GM04504 (cell line): ENCODE data around the gene TEN1.
"Not testable (repeated sequence)": the region's sequence is repeated elsewhere in the genome, so short reads cannot be mapped to it uniquely, and the experiment has no call there.

Experiments
- DNase-seq: peaks from one replicate; pipeline ENCODE4 v3.0.0-alpha.2; 2012; ENCODE audit warnings: low read depth

TEN1 gene

DNA sequence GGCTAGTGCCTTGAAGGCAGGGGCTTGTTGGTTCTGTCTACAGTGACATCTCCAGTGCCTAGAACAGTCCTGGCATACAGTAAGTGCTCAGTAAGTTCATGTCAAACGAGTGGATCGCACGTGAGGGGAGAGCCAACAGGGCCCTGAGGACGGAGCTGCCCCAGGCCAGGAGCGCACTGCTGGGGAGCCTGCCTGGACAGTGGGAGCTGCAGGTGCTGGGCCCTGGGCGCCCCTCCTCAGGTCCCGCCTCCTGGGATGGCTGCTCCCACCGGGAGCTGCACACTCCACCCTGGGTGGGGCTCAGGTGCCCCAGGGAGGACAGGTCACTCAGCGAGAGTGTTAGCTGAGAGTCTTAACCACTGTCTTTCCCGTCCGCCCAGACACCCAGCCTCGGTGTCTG, 46.3 kb downstream of the TEN1 start:
- DNase-seq: no peak

GRCh38 chr17:76026714-76027158, 47.7 kb downstream of the TEN1 start:
- no peak for DNase-seq

- DNase-seq: no peak
Measured at GRCh38 chr17:76027159-76027839, 48.3 kb downstream of the TEN1 start, which contains the start of gene EVPL. TSS of gene EVPL (minus strand) at chr17:76027306. CDS start at chr17:76027198, 108 bp downstream.

GRCh38 chr17:76032073-76032779, 53.2 kb downstream of the TEN1 start:
- no peak for DNase-seq

GRCh38 chr17:76032780-76033108, 53.7 kb downstream of the TEN1 start:
- DNase-seq: no peak

- DNase-seq: no peak
Measured at GRCh38 chr17:76033139-76033538, 54.1 kb downstream of the TEN1 start.

DNA sequence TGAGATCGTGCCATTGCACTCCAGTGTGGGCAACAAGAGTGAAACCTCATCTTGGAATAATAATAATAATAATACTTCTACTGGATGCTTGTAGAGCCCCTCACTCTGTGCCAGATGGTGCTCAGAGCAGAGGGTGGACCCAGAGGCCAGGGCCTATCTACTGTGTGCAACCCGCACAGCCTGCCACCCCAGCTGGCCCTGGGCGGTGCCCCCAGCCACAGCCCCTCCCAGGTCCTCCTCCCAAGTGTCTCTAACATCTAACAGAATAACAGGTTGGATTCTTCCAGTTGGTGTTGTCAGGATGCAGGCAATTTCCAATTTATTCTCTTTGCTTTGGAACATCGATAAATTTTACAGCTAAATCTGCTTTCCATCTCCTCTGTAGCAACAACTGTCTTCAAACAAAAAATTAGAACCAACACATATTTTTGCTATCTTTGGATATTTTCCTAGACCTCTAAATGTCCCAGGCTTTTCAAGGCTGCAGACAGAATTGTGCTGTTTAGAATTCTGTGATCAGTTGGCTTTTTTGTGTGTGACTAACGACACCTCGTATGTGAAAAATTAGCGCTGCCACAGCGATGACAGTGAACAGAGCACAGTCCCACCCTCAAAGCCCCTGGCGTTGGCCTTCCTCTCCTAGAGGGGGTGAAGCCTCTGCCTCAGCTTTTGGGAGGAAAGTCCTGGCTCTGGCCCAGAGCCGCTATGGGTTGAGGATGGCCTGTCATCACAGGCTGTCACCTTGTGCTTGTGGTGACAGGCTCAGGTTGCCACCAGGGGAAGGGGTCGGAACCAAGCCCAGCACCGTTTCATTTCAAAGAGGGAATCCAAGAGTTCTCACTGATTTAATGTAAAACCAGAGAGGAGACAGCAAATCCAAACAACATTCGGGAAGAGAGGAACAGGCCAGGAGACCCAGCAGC, 55.6 kb downstream of the TEN1 start:
- no peak for DNase-seq

DNA sequence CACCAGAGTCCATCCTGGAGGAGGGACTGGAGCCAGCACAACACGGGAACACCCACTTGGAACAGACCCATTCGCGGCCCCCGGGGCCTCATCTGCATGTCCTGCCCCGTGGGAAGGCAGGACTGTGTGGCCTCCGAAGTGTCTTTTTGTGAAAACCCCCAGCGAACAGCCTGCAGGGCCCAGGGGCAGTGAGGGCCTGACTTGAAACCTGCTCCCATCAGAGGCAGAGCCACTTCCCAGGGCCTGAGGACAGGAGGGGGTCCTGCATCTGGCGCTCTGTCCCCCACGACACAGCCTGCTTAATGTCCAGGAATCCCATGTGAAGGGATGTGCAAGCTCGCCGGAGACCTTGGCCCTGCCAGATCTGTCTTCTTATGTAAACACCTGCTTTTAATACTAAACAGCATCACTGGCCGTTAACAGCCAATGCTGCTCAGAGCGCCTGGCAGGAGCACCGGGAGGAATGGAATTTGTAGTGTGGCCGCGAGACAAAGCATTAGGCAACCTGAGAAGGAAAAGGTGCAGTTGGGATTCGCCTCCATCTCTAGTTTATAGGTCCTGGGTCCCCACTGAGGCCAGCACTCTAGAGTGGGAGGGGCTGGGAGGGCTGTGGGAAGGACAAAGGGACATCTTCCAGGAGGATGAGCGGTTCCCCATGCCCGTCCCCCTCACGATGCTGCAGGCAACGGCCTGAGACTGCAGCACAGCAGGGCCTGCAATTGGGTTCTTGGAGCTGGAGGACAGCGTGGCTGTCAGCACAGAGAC, 57.6 kb downstream of the TEN1 start:
- no peak for DNase-seq

- no peak for DNase-seq
Measured at GRCh38 chr17:76038050-76038449, 59.0 kb downstream of the TEN1 start.

DNA sequence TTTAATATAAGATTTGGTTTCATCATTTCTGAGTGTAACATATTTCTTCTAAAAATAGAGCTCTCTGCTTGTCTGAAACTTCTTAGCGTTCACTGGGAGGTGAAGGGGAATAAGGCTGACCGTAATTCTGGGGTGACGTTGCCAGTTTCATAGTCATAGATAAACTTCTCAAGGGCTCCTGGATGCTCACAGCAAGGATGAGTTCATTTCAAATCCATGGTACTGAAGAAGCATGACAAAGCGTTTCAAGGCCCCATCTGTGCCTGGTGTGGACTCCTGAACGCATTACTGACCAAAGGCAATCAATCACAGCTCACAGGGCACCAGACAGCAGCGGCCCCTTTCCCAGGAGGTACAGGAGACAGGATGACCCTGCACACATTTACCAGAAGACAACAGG, 60.1 kb downstream of the TEN1 start:
- DNase-seq: no peak

DNA sequence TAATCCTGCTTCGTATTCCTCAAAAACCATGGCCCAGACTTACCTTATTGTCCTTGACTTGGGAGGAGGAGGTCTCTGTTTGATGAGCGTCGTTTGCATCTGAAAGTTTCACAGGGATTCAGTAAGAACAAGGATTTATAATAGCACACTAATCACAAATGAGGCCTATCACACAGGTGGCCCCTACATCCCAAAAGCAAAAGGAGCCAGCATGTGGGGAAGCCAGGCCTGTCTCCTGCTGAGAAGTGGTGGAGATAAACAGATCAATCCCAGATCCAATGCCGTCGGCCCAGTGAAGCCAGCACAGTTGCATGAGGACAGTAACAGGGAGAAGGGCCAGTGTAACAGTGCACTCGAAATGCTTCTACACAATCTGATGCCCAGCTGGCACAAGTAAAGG, 61.3 kb downstream of the TEN1 start:
- DNase-seq: no peak

GRCh38 chr17:76042868-76043267, 63.8 kb downstream of the TEN1 start:
- DNase-seq: not testable (repeated sequence)

- DNase-seq: not testable (repeated sequence)
Measured at GRCh38 chr17:76044475-76045007, 65.5 kb downstream of the TEN1 start.

- no peak for DNase-seq
Measured at GRCh38 chr17:76046064-76046463, 67.0 kb downstream of the TEN1 start.

DNA sequence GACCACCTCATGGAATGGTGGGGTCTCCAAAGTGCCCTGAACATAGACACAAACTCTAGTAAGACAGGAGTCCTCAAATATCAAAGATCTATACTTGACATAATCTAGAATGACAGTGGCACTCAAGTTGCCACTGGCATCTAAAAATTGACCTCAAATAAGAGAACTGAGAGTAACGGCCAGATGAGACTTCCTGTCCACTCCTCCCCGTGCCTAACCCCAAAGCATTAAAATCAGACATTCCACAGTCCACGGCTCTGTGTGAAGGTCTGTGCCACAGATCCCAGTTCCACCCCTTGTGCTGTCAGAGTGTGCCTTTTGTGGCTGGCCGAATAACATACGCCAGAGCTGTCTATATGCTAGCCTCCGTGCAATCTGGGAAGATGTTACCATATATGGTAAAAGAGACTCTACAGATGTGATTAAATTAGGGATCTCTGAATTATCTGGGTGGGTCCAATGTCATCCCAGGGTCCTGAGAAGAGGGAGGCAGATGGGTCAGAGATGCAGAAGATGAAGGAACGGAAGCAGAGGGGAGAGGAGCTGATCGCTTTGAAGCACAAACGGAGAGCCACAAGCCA, 69.1 kb downstream of the TEN1 start:
- no peak for DNase-seq

DNA sequence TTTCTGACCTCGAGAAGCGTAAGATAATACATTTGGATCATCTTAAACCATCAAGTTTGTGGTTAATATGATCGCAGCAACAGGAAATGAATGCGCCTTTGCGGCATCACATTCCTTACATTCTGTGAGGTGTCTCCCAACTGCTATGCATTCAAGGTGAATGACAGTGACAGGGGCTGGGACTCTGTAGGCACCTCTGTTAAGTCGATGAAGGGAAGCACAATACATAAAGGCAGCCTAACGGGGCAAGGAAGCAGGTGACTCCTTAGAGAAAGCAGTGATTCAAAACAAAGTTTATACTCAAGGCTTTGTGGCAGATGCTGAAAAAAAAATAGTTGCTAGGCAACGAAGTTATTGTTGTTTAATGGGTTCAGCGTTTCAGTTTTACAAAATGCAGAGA, 69.7 kb downstream of the TEN1 start:
- no peak for DNase-seq

- DNase-seq: no peak
Measured at GRCh38 chr17:76049239-76049638, 70.2 kb downstream of the TEN1 start.

DNA sequence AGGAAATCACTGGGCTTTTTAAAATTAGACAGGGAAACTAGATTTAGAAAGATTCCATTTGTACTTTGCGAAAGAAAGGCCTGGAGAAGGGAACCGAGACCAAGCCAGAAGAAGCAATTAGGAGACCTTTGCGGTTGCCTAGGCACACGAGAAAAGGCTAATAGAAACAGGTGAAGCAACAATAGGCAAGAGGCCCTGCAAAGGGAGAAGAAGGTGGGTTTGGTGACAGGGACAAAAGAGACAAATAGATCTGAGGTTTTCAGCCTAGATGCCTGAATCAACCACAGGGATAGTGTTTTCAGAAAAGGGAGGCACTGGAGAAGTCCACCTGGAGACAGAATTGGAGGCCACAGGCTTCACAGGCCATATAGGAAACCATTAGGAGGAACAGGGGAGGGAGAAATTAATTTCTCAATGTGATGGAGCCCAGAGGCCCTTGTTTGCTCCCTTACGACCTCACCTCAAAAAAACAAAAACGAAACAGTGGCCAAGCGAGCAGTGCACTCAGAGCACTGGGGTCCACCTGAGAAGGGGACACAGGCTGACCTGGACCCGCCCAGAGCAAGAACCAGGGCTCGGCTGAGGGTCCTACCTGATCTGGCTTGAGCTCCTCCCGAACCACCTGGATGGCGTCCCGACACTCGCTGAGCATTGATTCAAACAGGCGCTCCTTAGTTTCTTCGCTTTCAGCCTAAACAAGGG, 70.9 kb downstream of the TEN1 start:
- DNase-seq: no peak
